Left ventricle myocardium inferior (tissue), 1 donor: ENCODE results near the gene REG3G. TPM values are rescaled to one million over a fixed set of nuclear protein-coding genes. Genes with fewer than 3 reads are reported as not detected.
"Not testable (repeated sequence)": the region's sequence is repeated elsewhere in the genome, so short reads cannot be mapped to it uniquely, and the experiment has no call there.

Source experiments
- DNase-seq: peaks from one replicate; pipeline ENCODE4 v3.0.0-alpha.2; 2020
- H3K27ac ChIP-seq: fragments of 200-600 bp; replicated peaks from 2 replicates; pipeline ENCODE4 v1.8.0; 2021
- H3K27me3 ChIP-seq: fragments of 200-600 bp; 2 replicates; pipeline ENCODE4 v1.8.0; 2021; ENCODE audit warnings: low read depth
- H3K36me3 ChIP-seq: fragments of 200-600 bp; 2 replicates; pipeline ENCODE4 v1.8.0; 2021
- H3K4me1 ChIP-seq: fragments of 200-600 bp; 2 replicates; pipeline ENCODE4 v1.8.0; 2021
- H3K4me3 ChIP-seq: fragments of 200-600 bp; 2 replicates; pipeline ENCODE4 v1.8.0; 2021; ENCODE audit warnings: mild to moderate bottlenecking, moderate library complexity
- H3K9me3 ChIP-seq: fragments of 200-600 bp; replicated peaks from 2 replicates; pipeline ENCODE4 v1.8.0; 2021
- CTCF ChIP-seq: fragments of 200-600 bp; IDR thresholded peaks from 2 replicates; pipeline ENCODE4 v1.8.0; 2021; ENCODE audit warnings: antibody characterized with exemption, mild to moderate bottlenecking, borderline replicate concordance
- intact Hi-C: fragments of 100-400 bp; cut with micrococcal nuclease; formaldehyde crosslinking; loops from one replicate; pipeline ENCODE4 v1.11.0; 2022
- total RNA-seq: library from RNA; stranded (reverse); fragmentation: NEBNext Ultra II Directional; extraction: Animal tissue kit (Norgen Biotek cat#: 25700); gene quantifications from one replicate; pipeline ENCODE4 v1.2.1, GENCODE V29; 2021
- donor health status: DM: no; HTN: yes; CAD: no; lungs with severe emphysema.

The REG3G gene
- total RNA-seq, 1 donor from 2014 or later: not detected

GRCh38 chr2:79013629-79014028 lies 11.9 kb upstream of the REG3G start:
- Histone ChIP-seq H3K27me3 (no peaks in the 10 kb centered on the region), H3K4me3 (no peak overlapping the region), H3K4me1 (no peaks in the 10 kb centered on the region), H3K36me3 (no peaks in the 10 kb centered on the region), H3K27ac (no peak overlapping the region), H3K9me3 (no peaks in the 10 kb centered on the region)
- intact Hi-C loops: no loop called here
- DNase-seq: no peak
- no peak for TF ChIP-seq CTCF

- Histone ChIP-seq H3K4me1 (no peaks in the 10 kb centered on the region), H3K36me3 (no peaks in the 10 kb centered on the region), H3K9me3 (no peaks in the 10 kb centered on the region), H3K27me3 (no peaks in the 10 kb centered on the region), H3K27ac (no peak overlapping the region), H3K4me3 (no peak overlapping the region)
- TF ChIP-seq CTCF: no peak
- intact Hi-C loops: no loop called here
- DNase-seq: no peak
Measured at GRCh38 chr2:79016342-79016741, 9.2 kb upstream of the REG3G start.

GRCh38 chr2:79026061-79026460 lies 559 bp downstream of the REG3G start:
- Histone ChIP-seq H3K27ac (no peak overlapping the region), H3K36me3 (no peaks in the 10 kb centered on the region), H3K9me3 (peaks cover 16% of the 10 kb centered on the region), H3K4me1 (no peaks in the 10 kb centered on the region), H3K4me3 (no peak overlapping the region), H3K27me3 (no peaks in the 10 kb centered on the region)
- no peak for DNase-seq
- intact Hi-C loops: no loop called here
- TF ChIP-seq CTCF: no peak

GRCh38 chr2:79039944-79040343 lies 14.4 kb downstream of the REG3G start:
- no peaks in the 10 kb centered on the region for H3K9me3 ChIP-seq
- intact Hi-C loops: no loop called here
- H3K27ac ChIP-seq: no peak overlapping the region
- H3K27me3 ChIP-seq: no peaks in the 10 kb centered on the region
- H3K36me3 ChIP-seq: no peaks in the 10 kb centered on the region
- no peak for DNase-seq
- H3K4me3 ChIP-seq: no peak overlapping the region
- H3K4me1 ChIP-seq: no peaks in the 10 kb centered on the region
- TF ChIP-seq CTCF: no peak

GRCh38 chr2:79041032-79041448 lies 15.5 kb downstream of the REG3G start:
- Histone ChIP-seq H3K4me3 (no peak overlapping the region), H3K36me3 (no peaks in the 10 kb centered on the region), H3K4me1 (no peaks in the 10 kb centered on the region), H3K27me3 (no peaks in the 10 kb centered on the region), H3K27ac (no peak overlapping the region), H3K9me3 (no peaks in the 10 kb centered on the region)
- intact Hi-C loops: no loop called here
- peak; percentile 44 for TF ChIP-seq CTCF
- no peak for DNase-seq

GRCh38 chr2:79053486-79053885 lies 28.0 kb downstream of the REG3G start:
- H3K4me3 ChIP-seq, H3K9me3 ChIP-seq, H3K36me3 ChIP-seq, H3K27ac ChIP-seq, H3K27me3 ChIP-seq, H3K4me1 ChIP-seq, intact Hi-C loops: not testable (repeated sequence)
- peak; percentile 18 for DNase-seq

- H3K27me3 ChIP-seq, H3K4me3 ChIP-seq, DNase-seq, H3K4me1 ChIP-seq, H3K36me3 ChIP-seq, H3K9me3 ChIP-seq, intact Hi-C loops, H3K27ac ChIP-seq: not testable (repeated sequence)
Measured at GRCh38 chr2:79054769-79055168, 29.3 kb downstream of the REG3G start.
